Upper lobe of left lung (tissue), 4 donors: ENCODE results near the gene SLC6A3.

Source experiments
- EP300 ChIP-seq, 4 donors: sonication (generic); formaldehyde crosslinking; IDR thresholded peaks; one replicate each; pipeline ENCODE4 v1.5.1; 2017; ENCODE audit warnings: antibody characterized with exemption in 4 of 4, control low read depth in 2 of 4
- POLR2AphosphoS5 ChIP-seq, 2 donors: sonication (generic); formaldehyde crosslinking; IDR thresholded peaks; one replicate each; pipeline ENCODE4 v1.5.1; 2017; ENCODE audit warnings: antibody characterized with exemption in 2 of 2
- TF ChIP-seq, protein P1 (sequence below), 6 experiments: fragments of 450-650 bp in 4 of 6; fragments of 200-600 bp in 2 of 6; sonication (generic) in 2 of 6; IDR thresholded peaks; one replicate each; pipeline ENCODE4 v1.5.1; 2016 to 2019; ENCODE audit warnings: antibody characterized with exemption in 6 of 6

DNA sequence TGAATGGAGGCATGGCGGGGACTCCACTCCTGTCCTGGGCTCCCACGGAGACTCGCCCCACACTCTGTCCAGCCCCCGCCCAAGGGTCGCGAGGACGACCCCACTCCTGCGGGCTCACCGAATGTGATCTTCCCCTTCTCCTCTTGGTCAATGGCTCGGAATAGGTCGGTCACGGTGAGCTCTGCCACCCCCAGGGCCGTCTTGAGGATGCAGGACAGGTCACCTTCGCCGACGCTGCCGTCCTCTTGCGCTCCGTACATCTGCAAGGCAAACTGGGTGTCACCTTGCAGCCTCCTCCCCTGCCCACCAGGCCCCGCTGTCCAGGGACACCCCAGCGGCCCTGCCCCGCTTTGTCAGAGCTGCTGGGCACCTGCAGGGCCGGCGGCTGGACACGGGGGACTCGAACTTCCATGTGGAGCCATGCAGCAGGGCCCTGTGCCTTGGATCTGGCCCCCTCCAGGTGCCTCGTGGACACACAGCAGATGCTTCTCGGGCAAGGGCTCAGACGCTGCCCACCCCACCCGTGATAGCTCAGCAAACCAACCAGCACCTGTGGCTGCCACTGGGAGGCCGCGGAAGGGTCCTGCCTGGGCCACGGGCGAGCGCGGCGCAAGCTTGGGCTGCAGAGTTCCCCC is 21.5 kb upstream of the SLC6A3 start:
- TF ChIP-seq EP300 (IDR thresholded peaks at IDR 0.05) (no peak), POLR2AphosphoS5 (IDR thresholded peaks at IDR 0.05) (no peak)
- TF ChIP-seq, protein P1, sequence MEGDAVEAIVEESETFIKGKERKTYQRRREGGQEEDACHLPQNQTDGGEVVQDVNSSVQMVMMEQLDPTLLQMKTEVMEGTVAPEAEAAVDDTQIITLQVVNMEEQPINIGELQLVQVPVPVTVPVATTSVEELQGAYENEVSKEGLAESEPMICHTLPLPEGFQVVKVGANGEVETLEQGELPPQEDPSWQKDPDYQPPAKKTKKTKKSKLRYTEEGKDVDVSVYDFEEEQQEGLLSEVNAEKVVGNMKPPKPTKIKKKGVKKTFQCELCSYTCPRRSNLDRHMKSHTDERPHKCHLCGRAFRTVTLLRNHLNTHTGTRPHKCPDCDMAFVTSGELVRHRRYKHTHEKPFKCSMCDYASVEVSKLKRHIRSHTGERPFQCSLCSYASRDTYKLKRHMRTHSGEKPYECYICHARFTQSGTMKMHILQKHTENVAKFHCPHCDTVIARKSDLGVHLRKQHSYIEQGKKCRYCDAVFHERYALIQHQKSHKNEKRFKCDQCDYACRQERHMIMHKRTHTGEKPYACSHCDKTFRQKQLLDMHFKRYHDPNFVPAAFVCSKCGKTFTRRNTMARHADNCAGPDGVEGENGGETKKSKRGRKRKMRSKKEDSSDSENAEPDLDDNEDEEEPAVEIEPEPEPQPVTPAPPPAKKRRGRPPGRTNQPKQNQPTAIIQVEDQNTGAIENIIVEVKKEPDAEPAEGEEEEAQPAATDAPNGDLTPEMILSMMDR (IDR thresholded peaks at IDR 0.05), result no peak
